Vein endothelial cell (primary cell): ENCODE data around the gene RIMBP3C. TPM values are rescaled to one million over a fixed set of nuclear protein-coding genes. Genes with fewer than 3 reads are reported as not detected.

Source experiments
- small RNA-seq: library from RNA; depleted of rRNA; stranded (forward); fragments of <200 nt; gene quantifications from one replicate; pipeline ENCODE3, GENCODE V24; 2012
- total RNA-seq: library from RNA; depleted of rRNA; stranded (reverse); fragments of >200 nt; gene quantifications from 2 replicates; pipeline ENCODE4 v1.2.3, GENCODE V29; 2012

RIMBP3C gene, protein sequence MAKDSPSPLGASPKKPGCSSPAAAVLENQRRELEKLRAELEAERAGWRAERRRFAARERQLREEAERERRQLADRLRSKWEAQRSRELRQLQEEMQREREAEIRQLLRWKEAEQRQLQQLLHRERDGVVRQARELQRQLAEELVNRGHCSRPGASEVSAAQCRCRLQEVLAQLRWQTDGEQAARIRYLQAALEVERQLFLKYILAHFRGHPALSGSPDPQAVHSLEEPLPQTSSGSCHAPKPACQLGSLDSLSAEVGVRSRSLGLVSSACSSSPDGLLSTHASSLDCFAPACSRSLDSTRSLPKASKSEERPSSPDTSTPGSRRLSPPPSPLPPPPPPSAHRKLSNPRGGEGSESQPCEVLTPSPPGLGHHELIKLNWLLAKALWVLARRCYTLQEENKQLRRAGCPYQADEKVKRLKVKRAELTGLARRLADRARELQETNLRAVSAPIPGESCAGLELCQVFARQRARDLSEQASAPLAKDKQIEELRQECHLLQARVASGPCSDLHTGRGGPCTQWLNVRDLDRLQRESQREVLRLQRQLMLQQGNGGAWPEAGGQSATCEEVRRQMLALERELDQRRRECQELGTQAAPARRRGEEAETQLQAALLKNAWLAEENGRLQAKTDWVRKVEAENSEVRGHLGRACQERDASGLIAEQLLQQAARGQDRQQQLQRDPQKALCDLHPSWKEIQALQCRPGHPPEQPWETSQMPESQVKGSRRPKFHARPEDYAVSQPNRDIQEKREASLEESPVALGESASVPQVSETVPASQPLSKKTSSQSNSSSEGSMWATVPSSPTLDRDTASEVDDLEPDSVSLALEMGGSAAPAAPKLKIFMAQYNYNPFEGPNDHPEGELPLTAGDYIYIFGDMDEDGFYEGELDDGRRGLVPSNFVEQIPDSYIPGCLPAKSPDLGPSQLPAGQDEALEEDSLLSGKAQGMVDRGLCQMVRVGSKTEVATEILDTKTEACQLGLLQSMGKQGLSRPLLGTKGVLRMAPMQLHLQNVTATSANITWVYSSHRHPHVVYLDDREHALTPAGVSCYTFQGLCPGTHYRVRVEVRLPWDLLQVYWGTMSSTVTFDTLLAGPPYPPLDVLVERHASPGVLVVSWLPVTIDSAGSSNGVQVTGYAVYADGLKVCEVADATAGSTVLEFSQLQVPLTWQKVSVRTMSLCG (N-terminal part only)
- 0.19 TPM in 1 of 2 replicates, not detected in the other for total RNA-seq

DNA sequence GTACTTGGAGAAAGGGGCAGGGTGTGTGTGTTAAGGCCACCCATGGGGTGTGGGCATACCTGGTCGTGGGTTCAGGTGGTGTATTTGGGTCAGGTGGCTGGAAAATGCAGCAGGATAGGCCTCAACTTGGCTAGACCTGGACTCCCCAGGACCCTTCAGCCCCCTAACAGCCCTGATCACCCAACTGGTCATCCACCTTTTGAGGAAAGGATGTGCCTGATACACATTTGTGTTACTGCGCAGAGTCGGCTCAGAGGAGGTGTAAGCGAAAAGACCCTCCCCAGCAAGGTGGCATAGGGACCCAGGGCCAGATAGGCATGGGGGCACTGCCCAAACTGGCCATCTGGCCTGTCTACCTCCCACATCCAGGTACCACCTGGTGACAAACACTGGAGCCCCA is at the start of gene RIMBP3C:
TSS of gene RIMBP3C (minus strand) at position 101 of the 400 bp plus-strand sequence. CDS start 485 bp downstream, outside the sequence.

DNA sequence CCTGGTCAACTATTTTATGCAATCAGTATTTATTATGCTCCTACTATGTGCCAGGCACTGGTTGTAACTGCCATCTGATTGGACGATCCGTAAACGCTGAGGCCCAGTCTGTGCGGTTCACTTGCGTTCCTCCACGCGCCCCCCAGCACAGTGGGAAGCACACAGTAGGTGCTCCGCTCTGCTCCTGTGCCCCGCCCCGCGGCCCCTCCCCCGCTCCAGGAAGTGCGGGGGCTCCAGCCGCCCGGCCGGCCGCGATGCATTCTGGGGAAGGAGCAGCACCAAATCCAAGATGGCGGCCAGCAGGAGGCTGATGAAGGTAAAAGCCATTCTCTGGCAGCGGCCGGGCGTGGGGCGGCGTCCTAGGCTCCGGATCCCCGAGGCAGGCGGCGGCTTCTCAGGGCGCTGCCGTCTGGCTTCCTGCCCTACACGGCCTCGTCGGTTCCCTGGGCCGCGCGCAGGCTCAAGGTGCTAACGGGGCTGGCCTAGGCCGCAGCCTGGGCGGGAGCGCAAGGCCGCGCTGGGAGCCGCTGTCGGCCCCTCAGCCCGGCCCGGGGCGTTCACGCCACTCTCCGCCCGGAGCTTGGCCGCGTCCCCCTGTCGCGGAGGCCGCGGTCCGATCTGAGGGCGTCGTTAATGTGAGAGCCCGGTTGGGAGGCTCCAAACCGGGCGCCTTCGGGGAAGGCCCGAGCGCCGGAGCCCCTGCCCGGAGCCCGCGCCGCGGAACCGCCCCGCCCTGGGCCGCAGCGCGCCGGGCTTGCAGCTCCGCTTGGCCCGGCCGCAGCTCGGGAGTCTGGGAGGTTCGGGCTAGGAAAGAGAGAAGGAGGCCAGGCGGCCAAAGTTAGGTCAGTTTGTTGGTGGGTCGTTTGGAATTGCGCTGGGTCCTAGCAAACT is 16.4 kb upstream of the RIMBP3C start, which contains the start of gene UBE2L3:
TSS of gene UBE2L3 (plus strand) at position 259 of the 891 bp plus-strand sequence. CDS start at position 290, 31 bp downstream.

Small RNA genes lying within 50 kb of the gene (small RNA-seq; reads per million reads assigned to genes)
- not detected for gene RF00492
- gene RN7SKP221, result not detected

Other genes with a start within 250 kb of the RIMBP3C start
- not detected in 2 replicates for gene RIMBP3B, start 167.7 kb downstream of the RIMBP3C start, total RNA-seq
- gene HIC2, start 134.1 kb downstream of the RIMBP3C start, total RNA-seq, result 4.6 and 4.8 TPM in 2 replicates
- gene TMEM191C, start 84.1 kb downstream of the RIMBP3C start, total RNA-seq, result 0.33 and 1.2 TPM in 2 replicates
- 54.2 and 68.0 TPM in 2 replicates for gene UBE2L3, start 16.3 kb upstream of the RIMBP3C start, total RNA-seq
- 38.5 and 39.8 TPM in 2 replicates for gene YDJC, start 78.6 kb upstream of the RIMBP3C start, total RNA-seq
- 0.33 and 0.38 TPM in 2 replicates for gene CCDC116, start 81.3 kb upstream of the RIMBP3C start, total RNA-seq
- 22.0 and 29.7 TPM in 2 replicates for gene SDF2L1, start 90.8 kb upstream of the RIMBP3C start, total RNA-seq
- gene PPIL2, start 114.6 kb upstream of the RIMBP3C start, total RNA-seq, result 29.4 and 30.1 TPM in 2 replicates
- gene YPEL1, start 184.3 kb upstream of the RIMBP3C start, total RNA-seq, result 4.4 and 6.9 TPM in 2 replicates